Muscle of leg (tissue), 11 donors: ENCODE results near the gene ZBTB20. TPM values are rescaled to one million over a fixed set of nuclear protein-coding genes. Genes with fewer than 3 reads are reported as not detected.

Experiments
- DNase-seq: peaks from one replicate; pipeline ENCODE4 v3.0.0; 2013
- H3K27ac ChIP-seq: one replicate; pipeline ENCODE4 v1.5.1; 2013; ENCODE audit warnings: mild to moderate bottlenecking, low read length, control low read depth
- H3K27me3 ChIP-seq: one replicate; pipeline ENCODE4 v1.6.1; 2013; ENCODE audit warnings: low read length; ENCODE audit not compliant: control insufficient read depth, insufficient read depth
- H3K36me3 ChIP-seq: one replicate; pipeline ENCODE4 v1.6.1; 2013; ENCODE audit warnings: low read length; ENCODE audit not compliant: control insufficient read depth, insufficient read depth
- H3K4me1 ChIP-seq: one replicate; pipeline ENCODE4 v1.6.1; 2013; ENCODE audit warnings: low read length; ENCODE audit not compliant: control insufficient read depth, insufficient read depth
- H3K4me3 ChIP-seq: one replicate; pipeline ENCODE4 v1.5.1; 2013; ENCODE audit warnings: low read length, control low read depth
- H3K9me3 ChIP-seq: replicated peaks from 2 replicates; pipeline ENCODE4 v1.6.1; 2013; ENCODE audit warnings: low read depth, low read length; ENCODE audit not compliant: control insufficient read depth
- whole genome bisulfite sequencing: methylation state at CpG from one replicate; pipeline ENCODE4 v1.1.5; 2013; ENCODE audit warnings: missing lambda C conversion rate; ENCODE audit not compliant: insufficient coverage; 5-methylcytosine and 5-hydroxymethylcytosine counted together
- polyA plus RNA-seq, 8 donors: library from polyadenylated mRNA; unstranded; fragments of 120-200 nt; gene quantifications; one replicate each; pipeline versions ENCODE4 v1.2.1 to v1.2.3, GENCODE V29; 2013; ENCODE audit warnings: inconsistent platforms in 1 of 8, low replicate concordance in 1 of 8; ENCODE audit not compliant: insufficient read length in 8 of 8, insufficient read depth in 1 of 8
- total RNA-seq: library from RNA; stranded (reverse); fragments of 120-200 nt; gene quantifications from one replicate; pipeline ENCODE4 v1.2.4, GENCODE V29; 2013

ZBTB20 gene
- total and polyA plus RNA-seq, 9 donors: 1.0 to 16.6 (median 2.8) TPM

DNA sequence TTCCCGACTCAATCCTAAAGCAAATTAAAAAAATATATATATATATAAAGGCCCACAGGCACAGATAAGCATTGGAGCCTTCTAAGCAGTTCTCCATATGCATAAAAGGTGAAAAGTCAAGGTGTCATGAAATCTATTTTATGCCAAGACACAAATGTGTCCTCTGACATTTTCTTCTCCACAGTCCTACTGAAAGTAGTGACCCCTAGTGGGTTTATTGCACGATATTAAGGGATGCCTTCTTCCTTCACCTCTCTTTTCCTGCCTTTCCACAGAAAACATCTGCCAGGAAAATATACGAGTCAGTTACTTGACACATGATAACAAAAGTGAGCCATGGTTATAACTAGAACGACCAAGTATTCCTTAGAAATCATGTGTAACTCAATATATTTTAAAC is 550.1 kb downstream of the ZBTB20 start:
- Histone ChIP-seq H3K27ac (no peak overlapping the region), H3K4me1 (peaks cover 3% of the 10 kb centered on the region), H3K9me3 (no peaks in the 10 kb centered on the region)

DNA sequence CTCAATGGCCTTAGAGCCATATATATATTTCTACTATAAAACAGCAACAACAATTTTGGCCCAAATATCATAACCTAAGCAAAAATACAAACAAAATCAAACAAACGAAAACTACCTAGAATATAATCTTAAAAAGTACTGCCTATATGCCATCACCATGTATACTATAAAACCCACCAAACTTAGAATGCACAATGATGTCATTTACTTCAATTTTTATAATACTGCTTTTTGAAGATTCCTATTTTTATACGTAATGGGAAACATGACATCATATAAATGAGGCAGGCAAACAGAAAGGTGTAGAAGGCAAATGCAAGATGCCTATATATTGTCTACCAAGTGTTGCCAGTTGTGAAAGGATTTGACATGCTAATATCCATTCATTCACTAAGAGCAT is 550.9 kb downstream of the ZBTB20 start:
- H3K4me1 ChIP-seq: peaks cover 3% of the 10 kb centered on the region
- no peaks in the 10 kb centered on the region for H3K36me3 ChIP-seq
- no peak overlapping the region for H3K4me3 ChIP-seq
- no peak overlapping the region for H3K27ac ChIP-seq
- no peaks in the 10 kb centered on the region for H3K9me3 ChIP-seq
- no CpG with 5 or more reads among the region's 2 CpGs for WGBS
- H3K27me3 ChIP-seq: no peaks in the 10 kb centered on the region
- no peak for DNase-seq

More for the DNA sequence above, 550.1 kb downstream of the ZBTB20 start:
- no peaks in the 10 kb centered on the region for H3K27me3 ChIP-seq
- H3K4me3 ChIP-seq: no peak overlapping the region
- DNase-seq: peak; percentile 10
- WGBS: no CpG with 5 or more reads among the region's 4 CpGs
- no peaks in the 10 kb centered on the region for H3K36me3 ChIP-seq

DNA sequence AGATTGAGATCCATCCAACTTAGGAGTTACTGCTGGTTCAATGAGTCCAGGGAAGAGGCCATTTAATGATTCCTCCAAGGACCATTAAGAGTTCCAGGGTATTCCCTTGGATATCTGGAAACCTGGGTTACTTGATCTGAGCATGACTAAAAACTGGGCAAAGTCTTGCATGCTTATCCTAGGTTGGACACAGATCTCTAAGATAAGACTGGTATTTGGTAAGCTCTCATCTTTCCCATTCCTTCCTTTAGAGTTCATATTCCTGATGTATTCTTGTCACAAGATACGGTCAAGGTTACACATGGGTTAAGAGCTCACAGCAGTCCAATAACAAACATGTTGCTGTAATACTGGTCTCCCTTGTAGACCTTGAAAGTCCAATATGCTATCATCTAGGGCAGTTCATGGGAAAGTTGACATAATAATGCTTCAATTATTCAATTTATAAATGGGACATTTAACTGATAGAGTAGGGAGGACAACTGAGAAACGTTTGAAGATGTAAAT is 551.5 kb downstream of the ZBTB20 start:
- no peaks in the 10 kb centered on the region for H3K9me3 ChIP-seq
- H3K4me3 ChIP-seq: no peak overlapping the region
- H3K36me3 ChIP-seq: no peaks in the 10 kb centered on the region
- no peak overlapping the region for H3K27ac ChIP-seq
- no CpG with 5 or more reads among the region's 2 CpGs for WGBS
- no peaks in the 10 kb centered on the region for H3K27me3 ChIP-seq
- no peak for DNase-seq
- no peaks in the 10 kb centered on the region for H3K4me1 ChIP-seq

DNA sequence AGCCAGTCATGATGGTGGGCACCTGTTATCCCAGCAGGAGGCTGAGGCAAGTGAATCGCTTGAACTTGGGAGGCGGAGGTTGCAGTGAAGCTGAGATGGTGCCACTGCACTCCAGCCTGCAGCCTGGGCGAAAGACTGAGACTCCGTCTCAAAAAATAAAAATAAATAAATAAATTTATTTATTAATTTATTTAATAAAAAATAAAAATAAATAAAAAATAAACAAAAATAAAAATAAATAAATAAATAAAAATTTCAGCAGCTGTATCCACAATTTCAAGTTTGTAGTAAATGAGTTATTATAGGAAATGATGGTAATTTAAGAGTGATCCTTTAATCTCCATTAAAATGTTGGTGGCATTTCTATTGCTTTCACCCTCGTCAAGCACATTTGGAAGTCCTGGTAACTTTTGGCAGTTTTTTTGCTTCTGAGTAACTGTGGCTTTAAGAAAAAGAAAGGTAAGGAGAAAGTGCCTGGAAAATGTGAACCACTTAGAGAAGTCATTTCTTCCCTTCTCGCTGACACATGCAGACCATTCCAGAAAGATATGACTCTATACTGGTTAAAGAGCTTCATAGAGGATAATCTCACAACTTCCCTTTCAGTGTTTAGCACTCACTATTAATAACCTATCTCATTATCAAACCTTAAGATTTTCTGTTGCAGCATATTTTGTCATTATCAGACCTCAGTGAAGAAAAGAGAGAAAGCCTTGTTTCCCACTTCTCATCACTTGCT is 556.6 kb downstream of the ZBTB20 start:
- no peak for DNase-seq
- Histone ChIP-seq H3K9me3 (no peaks in the 10 kb centered on the region), H3K4me3 (no peak overlapping the region), H3K27ac (no peak overlapping the region), H3K4me1 (no peaks in the 10 kb centered on the region), H3K36me3 (no peaks in the 10 kb centered on the region), H3K27me3 (no peaks in the 10 kb centered on the region)
- no CpG with 5 or more reads among the region's 6 CpGs for WGBS

DNA sequence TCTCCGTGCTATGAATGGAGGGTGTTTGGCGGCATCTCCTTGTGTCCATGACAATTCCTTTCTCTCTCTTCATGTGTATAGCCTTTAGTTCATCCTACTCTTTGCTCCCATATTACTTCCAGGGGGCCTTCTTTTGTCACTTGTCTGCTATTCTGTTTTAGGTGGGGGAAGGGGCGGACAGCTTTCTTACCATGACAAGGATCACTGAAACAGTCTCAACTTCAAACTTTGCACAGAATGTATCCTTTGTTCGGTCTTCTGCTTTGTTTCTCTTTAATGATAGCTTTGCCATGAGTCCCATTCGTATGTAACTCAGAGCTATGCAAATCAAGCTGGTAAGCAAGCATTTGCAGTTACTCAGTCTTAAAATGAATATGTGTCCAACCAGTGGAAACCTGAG is 559.1 kb downstream of the ZBTB20 start:
- Histone ChIP-seq H3K27ac (no peak overlapping the region), H3K36me3 (no peaks in the 10 kb centered on the region), H3K4me1 (peaks cover 5% of the 10 kb centered on the region), H3K27me3 (no peaks in the 10 kb centered on the region), H3K9me3 (no peaks in the 10 kb centered on the region), H3K4me3 (no peak overlapping the region)
- 90% methylated on average over 2 of the region's 5 CpGs for whole genome bisulfite sequencing
- no peak for DNase-seq

DNA sequence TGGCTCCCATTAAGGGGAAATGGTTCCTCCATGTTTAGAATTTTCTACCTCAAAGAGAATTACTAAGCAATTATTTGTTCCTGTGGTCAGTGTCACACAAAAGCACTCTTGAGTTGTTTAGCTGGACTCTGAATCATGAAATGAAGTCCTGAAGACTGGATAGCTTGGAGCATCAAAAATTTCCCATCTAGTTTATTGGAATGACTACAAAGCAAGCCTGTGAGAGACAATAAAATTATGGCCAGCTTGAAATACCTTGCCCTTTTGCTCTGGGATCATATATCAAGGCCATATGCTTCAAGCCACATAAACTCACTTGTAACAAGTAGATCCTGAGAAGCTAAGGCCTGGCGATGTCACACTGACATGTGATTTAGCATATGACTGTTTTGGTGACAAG is 561.0 kb downstream of the ZBTB20 start:
- no peaks in the 10 kb centered on the region for H3K36me3 ChIP-seq
- no peaks in the 10 kb centered on the region for H3K27me3 ChIP-seq
- peaks cover 5% of the 10 kb centered on the region for H3K4me1 ChIP-seq
- no peak for DNase-seq
- H3K4me3 ChIP-seq: no peak overlapping the region
- no peaks in the 10 kb centered on the region for H3K9me3 ChIP-seq
- no CpG with 5 or more reads among the region's 1 CpG for WGBS
- H3K27ac ChIP-seq: no peak overlapping the region

DNA sequence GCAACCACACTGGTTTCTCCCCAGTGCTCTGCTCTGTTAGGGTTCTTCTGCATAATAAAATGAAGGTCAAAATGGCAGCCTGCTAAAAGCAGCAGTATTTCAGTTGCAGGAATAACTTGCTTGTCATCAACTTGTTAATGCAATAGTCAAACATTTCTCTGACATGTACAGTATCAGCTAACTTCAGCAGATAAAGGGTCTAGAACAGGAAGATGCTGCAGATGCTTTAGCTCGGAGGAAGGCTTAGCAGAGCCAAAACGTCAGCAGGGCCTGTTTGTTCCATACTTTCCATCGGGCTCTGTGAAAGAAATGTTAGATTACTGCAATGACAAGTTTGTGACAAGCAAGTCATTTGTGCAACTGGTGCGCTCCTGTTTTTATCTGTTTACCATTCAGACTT is 561.4 kb downstream of the ZBTB20 start:
- no peaks in the 10 kb centered on the region for H3K9me3 ChIP-seq
- no peak overlapping the region for H3K4me3 ChIP-seq
- DNase-seq: no peak
- 29% methylated on average over 2 of the region's 4 CpGs for WGBS
- H3K4me1 ChIP-seq: peaks cover 5% of the 10 kb centered on the region
- H3K27ac ChIP-seq: no peak overlapping the region
- H3K36me3 ChIP-seq: no peaks in the 10 kb centered on the region
- no peaks in the 10 kb centered on the region for H3K27me3 ChIP-seq

DNA sequence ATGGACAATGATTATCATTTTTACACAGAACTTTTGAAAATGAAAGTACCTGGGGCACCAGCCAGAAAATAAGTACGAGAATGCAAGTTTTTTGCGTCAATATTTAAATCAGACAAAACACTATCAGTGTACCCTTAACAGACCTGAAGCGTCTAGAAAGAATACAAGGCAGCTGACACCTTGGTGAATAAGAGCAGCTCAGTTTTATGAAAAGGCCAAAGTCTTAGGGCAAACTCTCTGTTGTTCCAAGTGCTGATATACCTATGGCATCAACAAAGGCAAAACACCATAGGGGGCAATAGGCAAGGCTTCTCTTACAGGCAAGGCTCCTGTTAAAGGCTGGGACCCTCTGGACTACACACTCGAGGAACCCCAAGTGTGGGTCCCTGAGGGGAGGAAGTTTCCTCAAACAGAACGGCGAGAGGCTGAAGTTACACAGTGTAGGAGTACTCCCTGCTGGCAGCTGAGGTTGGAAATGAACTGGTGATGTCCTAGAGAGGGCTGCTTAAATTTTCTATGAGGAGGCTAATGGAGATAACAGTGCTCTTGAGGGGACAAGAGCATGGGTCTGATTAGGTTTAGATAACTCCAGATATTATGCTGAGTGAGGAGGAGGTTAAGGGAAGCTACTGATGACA is 562.2 kb downstream of the ZBTB20 start:
- H3K27ac ChIP-seq: no peak overlapping the region
- H3K36me3 ChIP-seq: no peaks in the 10 kb centered on the region
- H3K9me3 ChIP-seq: no peaks in the 10 kb centered on the region
- DNase-seq: no peak
- H3K27me3 ChIP-seq: no peaks in the 10 kb centered on the region
- no peak overlapping the region for H3K4me3 ChIP-seq
- 52% methylated on average over 3 of the region's 6 CpGs for WGBS
- H3K4me1 ChIP-seq: peaks cover 5% of the 10 kb centered on the region

DNA sequence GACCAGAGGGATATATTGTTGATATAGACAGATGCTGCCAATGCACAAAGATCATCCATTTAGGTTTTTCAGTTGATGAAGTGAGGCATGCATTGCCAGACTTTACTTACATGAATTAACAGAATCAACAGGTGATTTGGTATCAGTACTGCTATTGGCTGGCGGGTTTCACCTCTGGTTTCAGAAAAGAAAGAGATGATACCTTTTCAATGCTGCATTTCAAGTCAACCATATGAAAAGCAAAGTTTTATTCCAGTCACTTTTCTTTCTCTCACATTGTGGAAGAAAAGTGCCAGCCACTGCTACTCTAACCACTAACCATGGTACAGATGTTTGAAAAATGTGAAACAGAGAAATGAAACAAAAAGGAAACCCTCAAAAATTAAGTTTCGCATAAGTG is 564.2 kb downstream of the ZBTB20 start:
- H3K27ac ChIP-seq: no peak overlapping the region
- H3K4me1 ChIP-seq: peaks cover 5% of the 10 kb centered on the region
- H3K9me3 ChIP-seq: no peaks in the 10 kb centered on the region
- DNase-seq: no peak
- no CpG with 5 or more reads among the region's 2 CpGs for WGBS
- H3K36me3 ChIP-seq: no peaks in the 10 kb centered on the region
- no peak overlapping the region for H3K4me3 ChIP-seq
- no peaks in the 10 kb centered on the region for H3K27me3 ChIP-seq

DNA sequence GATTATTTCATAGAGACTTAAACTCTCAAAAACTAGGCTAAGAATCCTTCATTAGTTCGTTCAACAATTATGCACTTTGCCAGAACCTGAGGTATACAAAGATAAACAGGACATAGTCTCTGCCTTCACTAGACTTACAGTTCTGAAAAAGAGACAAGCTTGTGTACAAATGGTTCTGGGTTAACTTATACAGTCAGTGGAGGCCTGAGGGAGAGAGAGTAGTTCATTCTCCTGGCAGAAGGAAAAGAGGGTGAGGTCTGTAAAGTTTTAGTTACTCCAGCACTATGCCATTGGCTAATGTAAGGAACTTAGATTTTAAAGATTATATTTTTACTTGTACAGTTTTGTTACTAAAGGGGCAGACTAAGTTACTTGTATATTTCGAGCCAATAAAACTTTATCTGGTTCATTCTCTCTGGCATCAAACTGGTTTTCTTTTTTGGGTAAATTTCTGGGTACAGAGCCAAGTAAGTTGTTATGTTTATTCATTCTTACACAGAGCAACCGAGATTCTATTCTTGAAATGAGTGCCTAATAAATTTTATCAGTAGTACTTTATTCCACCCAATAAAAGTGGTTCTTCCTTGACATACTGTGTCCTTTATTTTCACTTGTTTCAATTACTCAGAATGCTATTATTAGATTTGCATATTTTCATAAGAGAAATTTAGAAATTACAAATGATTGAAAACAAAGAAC is 574.6 kb downstream of the ZBTB20 start:
- DNase-seq: no peak
- Histone ChIP-seq H3K9me3 (no peaks in the 10 kb centered on the region), H3K27ac (no peak overlapping the region), H3K4me1 (no peaks in the 10 kb centered on the region), H3K27me3 (no peaks in the 10 kb centered on the region), H3K4me3 (no peak overlapping the region), H3K36me3 (no peaks in the 10 kb centered on the region)
- no CpG with 5 or more reads among the region's 3 CpGs for WGBS
